Astrocyte (in vitro differentiated cells and primary cell): Measurements from ENCODE around the gene CTBP1. TPM values are rescaled to one million over a fixed set of nuclear protein-coding genes. Genes with fewer than 3 reads are reported as not detected.

Experiments used
- DNase-seq: peaks from one replicate; pipeline ENCODE4 v3.0.0-alpha.2; 2010; ENCODE audit warnings: low read depth
- FAIRE-seq: peaks from 2 replicates; lab custom pipeline; 2011; peaks lifted over from hg19 to GRCh38; lab: Jason Lieb, UNC
- H2AFZ ChIP-seq: 2 replicates; pipeline ENCODE4 v1.6.0; 2012; ENCODE audit warnings: low read depth, low read length, inconsistent platforms
- H3K27ac ChIP-seq: 2 replicates; pipeline ENCODE4 v1.5.1; 2011; ENCODE audit warnings: low read depth, low read length, inconsistent platforms
- H3K27me3 ChIP-seq: 2 replicates; pipeline ENCODE4 v1.6.0; 2011; ENCODE audit warnings: low read length, inconsistent platforms; ENCODE audit not compliant: insufficient read depth
- H3K36me3 ChIP-seq: 2 replicates; pipeline ENCODE4 v1.5.1; 2011; ENCODE audit warnings: low read length, inconsistent platforms; ENCODE audit not compliant: insufficient read depth
- H3K4me1 ChIP-seq: 2 replicates; pipeline ENCODE4 v1.5.1; 2011; ENCODE audit warnings: low read length, inconsistent platforms; ENCODE audit not compliant: insufficient read depth
- H3K4me2 ChIP-seq: 2 replicates; pipeline ENCODE4 v1.6.0; 2012; ENCODE audit warnings: low read length, inconsistent platforms
- H3K4me3 ChIP-seq: 2 replicates; pipeline ENCODE4 v1.5.1; 2011; ENCODE audit warnings: low read depth, mild to moderate bottlenecking, low read length, inconsistent platforms; ENCODE audit not compliant: insufficient read depth
- H3K79me2 ChIP-seq: 2 replicates; pipeline ENCODE4 v1.6.0; 2012; ENCODE audit warnings: mild to moderate bottlenecking, low read length, inconsistent platforms; ENCODE audit not compliant: insufficient read depth
- H3K9ac ChIP-seq: 2 replicates; pipeline ENCODE4 v1.6.0; 2012; ENCODE audit warnings: mild to moderate bottlenecking, low read length, inconsistent platforms
- H3K9me3 ChIP-seq: 2 replicates; pipeline ENCODE4 v1.5.1; 2012; ENCODE audit warnings: low read depth, mild to moderate bottlenecking, low read length, inconsistent platforms; ENCODE audit not compliant: insufficient read depth
- H4K20me1 ChIP-seq: 2 replicates; pipeline ENCODE4 v1.6.0; 2012; ENCODE audit warnings: low read length, inconsistent platforms; ENCODE audit not compliant: insufficient read depth
- H3K27ac Mint-ChIP-seq: one replicate; pipeline ENCODE4 v1.8.0; 2021; ENCODE audit warnings: mild to moderate bottlenecking, mixed read lengths; ENCODE audit not compliant: unreplicated experiment
- H3K27me3 Mint-ChIP-seq: one replicate; pipeline ENCODE4 v1.8.0; 2021; ENCODE audit warnings: low read depth, mixed read lengths; ENCODE audit not compliant: unreplicated experiment
- H3K36me3 Mint-ChIP-seq: one replicate; pipeline ENCODE4 v1.8.0; 2021; ENCODE audit warnings: low read depth, mixed read lengths; ENCODE audit not compliant: unreplicated experiment
- H3K4me1 Mint-ChIP-seq: one replicate; pipeline ENCODE4 v1.8.0; 2021; ENCODE audit warnings: low read depth, mixed read lengths; ENCODE audit not compliant: unreplicated experiment
- H3K4me3 Mint-ChIP-seq: one replicate; pipeline ENCODE4 v1.8.0; 2021; ENCODE audit warnings: mild to moderate bottlenecking, moderate library complexity, mixed read lengths; ENCODE audit not compliant: unreplicated experiment
- H3K9me3 Mint-ChIP-seq: one replicate; pipeline ENCODE4 v1.8.0; 2021; ENCODE audit warnings: mild to moderate bottlenecking, mixed read lengths; ENCODE audit not compliant: unreplicated experiment
- EZH2 ChIP-seq: IDR thresholded peaks from 2 replicates; pipeline ENCODE4 v1.6.1; 2012; ENCODE audit warnings: mild to moderate bottlenecking, low read length, inconsistent platforms; ENCODE audit not compliant: insufficient read depth
- total RNA-seq: library from RNA; stranded (reverse); gene quantifications from 2 replicates; pipeline ENCODE4 v1.2.1, GENCODE V29; 2021
- TF ChIP-seq, protein P1 (sequence below): IDR thresholded peaks from 2 replicates; pipeline ENCODE4 v1.5.1; 2011; ENCODE audit warnings: low read depth, mild to moderate bottlenecking, inconsistent platforms, low read length, moderate library complexity; ENCODE audit not compliant: insufficient read depth

Gene CTBP1
- total RNA-seq, 1 donor from 2014 or later = 136 TPM

DNA sequence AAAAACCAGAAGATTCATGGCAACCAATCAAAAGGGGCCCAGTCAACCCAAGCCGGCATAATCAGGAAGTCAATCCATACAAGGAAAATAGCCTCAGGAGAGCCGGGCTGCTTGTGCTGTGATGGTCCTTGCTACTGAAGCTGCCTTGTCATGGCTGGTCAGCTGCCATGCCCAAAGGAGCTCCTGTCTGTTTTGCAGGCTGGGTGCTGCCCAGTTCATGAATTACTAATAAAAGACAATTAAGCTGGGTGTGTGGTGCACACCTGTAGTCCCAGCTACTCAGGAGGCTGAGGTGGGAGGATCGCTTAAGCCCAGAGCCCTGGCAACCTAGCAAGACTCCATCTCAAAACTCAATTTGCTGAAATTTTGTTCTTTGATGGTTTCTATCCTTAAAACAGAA, 16.0 kb upstream of the CTBP1 start:
- TF ChIP-seq, protein P1, sequence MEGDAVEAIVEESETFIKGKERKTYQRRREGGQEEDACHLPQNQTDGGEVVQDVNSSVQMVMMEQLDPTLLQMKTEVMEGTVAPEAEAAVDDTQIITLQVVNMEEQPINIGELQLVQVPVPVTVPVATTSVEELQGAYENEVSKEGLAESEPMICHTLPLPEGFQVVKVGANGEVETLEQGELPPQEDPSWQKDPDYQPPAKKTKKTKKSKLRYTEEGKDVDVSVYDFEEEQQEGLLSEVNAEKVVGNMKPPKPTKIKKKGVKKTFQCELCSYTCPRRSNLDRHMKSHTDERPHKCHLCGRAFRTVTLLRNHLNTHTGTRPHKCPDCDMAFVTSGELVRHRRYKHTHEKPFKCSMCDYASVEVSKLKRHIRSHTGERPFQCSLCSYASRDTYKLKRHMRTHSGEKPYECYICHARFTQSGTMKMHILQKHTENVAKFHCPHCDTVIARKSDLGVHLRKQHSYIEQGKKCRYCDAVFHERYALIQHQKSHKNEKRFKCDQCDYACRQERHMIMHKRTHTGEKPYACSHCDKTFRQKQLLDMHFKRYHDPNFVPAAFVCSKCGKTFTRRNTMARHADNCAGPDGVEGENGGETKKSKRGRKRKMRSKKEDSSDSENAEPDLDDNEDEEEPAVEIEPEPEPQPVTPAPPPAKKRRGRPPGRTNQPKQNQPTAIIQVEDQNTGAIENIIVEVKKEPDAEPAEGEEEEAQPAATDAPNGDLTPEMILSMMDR = no peak
- no peak for TF ChIP-seq EZH2
- no peak for FAIRE-seq
- Mint-ChIP-seq H3K4me3 (no peak overlapping the region), H3K36me3 (peaks cover 6% of the 10 kb centered on the region), H3K27me3 (peaks cover 20% of the 10 kb centered on the region), H3K4me1 (no peaks in the 10 kb centered on the region), H3K9me3 (peaks cover 26% of the 10 kb centered on the region), H3K27ac (no peak overlapping the region)
- no peaks in the 10 kb centered on the region for H3K79me2 ChIP-seq
- H2AFZ ChIP-seq = no peak overlapping the region
- DNase-seq = no peak
- H3K36me3 ChIP-seq = no peaks in the 10 kb centered on the region
- H3K4me3 ChIP-seq = no peak overlapping the region
- H4K20me1 ChIP-seq = no peaks in the 10 kb centered on the region
- H3K4me1 ChIP-seq = no peaks in the 10 kb centered on the region
- H3K4me2 ChIP-seq = no peak overlapping the region
- H3K9me3 ChIP-seq = no peaks in the 10 kb centered on the region
- no peak overlapping the region for H3K9ac ChIP-seq
- no peaks in the 10 kb centered on the region for H3K27me3 ChIP-seq
- H3K27ac ChIP-seq = no peak overlapping the region

DNA sequence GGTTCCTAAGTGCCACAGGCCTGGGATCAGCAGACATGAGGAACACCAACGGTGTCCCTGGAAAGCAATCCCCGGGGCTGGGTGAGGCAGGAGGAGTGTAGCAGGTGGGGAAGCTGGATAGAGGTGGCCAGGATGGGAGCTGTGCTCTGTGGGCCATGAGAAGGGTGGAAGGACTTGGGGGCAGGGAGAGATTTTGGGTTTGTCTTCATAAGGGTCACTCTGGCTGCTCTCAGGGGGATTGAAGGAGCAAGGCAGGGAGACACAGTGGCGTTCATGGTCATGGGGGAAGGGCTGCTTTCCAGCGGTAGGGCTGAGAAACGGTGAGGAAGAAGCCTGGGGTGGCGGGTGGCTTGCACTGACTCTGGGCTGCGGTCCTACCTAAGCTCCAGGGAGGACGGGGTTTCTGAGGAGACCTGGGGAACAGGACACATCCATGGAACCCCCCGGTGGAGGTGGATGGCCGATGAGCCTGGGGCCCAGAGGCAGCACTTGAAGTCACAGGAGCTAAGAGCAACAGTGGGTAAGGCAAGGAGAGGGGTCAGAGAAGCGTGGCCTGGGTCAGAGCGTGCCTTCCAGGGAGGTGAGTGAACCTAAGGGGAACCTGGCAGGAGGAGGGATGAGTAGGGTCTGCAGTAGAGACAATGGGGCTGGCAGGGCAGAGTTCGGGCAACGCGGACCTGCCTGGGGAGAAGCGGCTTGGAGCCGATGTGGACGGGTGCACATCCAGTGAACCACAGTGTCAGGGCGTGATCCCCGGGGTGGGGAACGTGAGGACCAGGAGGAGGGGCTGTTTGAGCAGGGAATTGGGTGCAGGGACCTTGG, 12.4 kb upstream of the CTBP1 start:
- no peaks in the 10 kb centered on the region for H3K79me2 ChIP-seq
- FAIRE-seq = no peak
- H3K9me3 Mint-ChIP-seq = peaks cover 23% of the 10 kb centered on the region
- peaks cover 6% of the 10 kb centered on the region for H3K36me3 Mint-ChIP-seq
- no peak for DNase-seq
- H3K27me3 Mint-ChIP-seq = peaks cover 20% of the 10 kb centered on the region
- H3K27ac Mint-ChIP-seq = no peak overlapping the region
- H3K9ac ChIP-seq = no peak overlapping the region
- no peaks in the 10 kb centered on the region for H3K9me3 ChIP-seq
- H3K27ac ChIP-seq = no peak overlapping the region
- H3K4me1 ChIP-seq = no peaks in the 10 kb centered on the region
- TF ChIP-seq EZH2 = no peak
- TF ChIP-seq, protein P1 = no peak
- no peaks in the 10 kb centered on the region for H4K20me1 ChIP-seq
- no peak overlapping the region for H3K4me2 ChIP-seq
- H3K36me3 ChIP-seq = no peaks in the 10 kb centered on the region
- no peak overlapping the region for H3K4me3 ChIP-seq
- no peak overlapping the region for H3K4me3 Mint-ChIP-seq
- no peaks in the 10 kb centered on the region for H3K27me3 ChIP-seq
- H2AFZ ChIP-seq = no peak overlapping the region
- H3K4me1 Mint-ChIP-seq = no peaks in the 10 kb centered on the region

DNA sequence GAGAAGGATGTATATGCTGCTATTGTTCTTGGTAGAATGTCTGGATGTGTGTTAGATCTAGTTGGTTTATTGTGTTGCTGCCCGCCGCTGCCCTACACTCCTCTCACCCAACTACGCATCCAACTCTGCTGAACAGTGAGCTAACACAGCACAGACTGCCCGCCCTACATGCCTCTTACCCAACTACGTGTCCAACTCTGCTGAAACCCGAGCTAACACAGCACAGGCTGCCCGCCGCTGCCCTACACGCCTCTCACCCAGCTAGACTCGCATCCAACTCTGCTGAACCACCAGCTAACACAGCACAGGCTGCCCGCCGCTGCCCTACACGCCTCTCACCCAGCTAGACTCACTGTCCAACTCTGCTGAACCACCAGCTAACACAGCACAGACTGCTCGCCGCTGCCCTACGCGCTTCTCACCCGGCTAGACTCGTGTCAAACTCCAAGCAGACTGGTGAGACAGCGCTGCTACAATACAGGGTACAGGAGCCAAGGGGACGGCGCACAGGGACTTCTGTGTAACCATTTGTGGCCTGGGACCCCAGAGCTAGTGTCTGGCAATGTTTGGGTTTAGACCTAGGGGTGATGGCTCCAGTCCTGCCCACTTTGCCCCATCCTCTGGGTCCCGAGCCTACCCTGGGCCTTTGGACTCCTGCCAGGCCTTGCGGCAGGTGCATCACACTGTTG, 11.6 kb upstream of the CTBP1 start:
- no peak overlapping the region for H3K27ac Mint-ChIP-seq
- TF ChIP-seq EZH2 = no peak
- TF ChIP-seq, protein P1 = no peak
- Histone ChIP-seq H3K27me3 (no peaks in the 10 kb centered on the region), H3K4me1 (no peaks in the 10 kb centered on the region), H3K4me2 (no peak overlapping the region), H4K20me1 (no peaks in the 10 kb centered on the region), H3K27ac (no peak overlapping the region), H2AFZ (no peak overlapping the region), H3K9ac (no peak overlapping the region), H3K79me2 (no peaks in the 10 kb centered on the region), H3K4me3 (no peak overlapping the region), H3K36me3 (no peaks in the 10 kb centered on the region), H3K9me3 (no peaks in the 10 kb centered on the region)
- no peak for DNase-seq
- H3K4me1 Mint-ChIP-seq = no peaks in the 10 kb centered on the region
- H3K9me3 Mint-ChIP-seq = peaks cover 21% of the 10 kb centered on the region
- H3K27me3 Mint-ChIP-seq = peaks cover 20% of the 10 kb centered on the region
- FAIRE-seq = no peak
- peaks cover 6% of the 10 kb centered on the region for H3K36me3 Mint-ChIP-seq
- no peak overlapping the region for H3K4me3 Mint-ChIP-seq
